AG08395 (cell line): ENCODE data around the gene MED23.

ENCODE experiments used
- DNase-seq: peaks from one replicate; pipeline ENCODE4 v3.0.0; 2012; ENCODE audit warnings: mixed read lengths, low spot score

The MED23 gene

GRCh38 chr6:131640100-131640499 lies 12.1 kb upstream of the MED23 start:
- no peak for DNase-seq

- no peak for DNase-seq
These were observed 10.0 kb upstream of the MED23 start for GRCh38 chr6:131638013-131638412.

GRCh38 chr6:131636880-131637792 lies 9.1 kb upstream of the MED23 start, which contains the start of gene ENPP3:
ENPP3 (plus strand) TSS chr6:131637302; CDS start chr6:131637385, 83 bp downstream.
- DNase-seq: no peak

GRCh38 chr6:131635384-131636340 lies 7.6 kb upstream of the MED23 start:
- no peak for DNase-seq

- no peak for DNase-seq
These were observed 3.7 kb upstream of the MED23 start for GRCh38 chr6:131631625-131632289.

GRCh38 chr6:131629651-131630050 lies 1.6 kb upstream of the MED23 start:
- DNase-seq: no peak

GRCh38 chr6:131628726-131629125 lies 684 bp upstream of the MED23 start:
- DNase-seq: no peak

GRCh38 chr6:131615275-131615674 lies 12.8 kb downstream of the MED23 start:
- no peak for DNase-seq

GRCh38 chr6:131613296-131613925 lies 14.6 kb downstream of the MED23 start:
- DNase-seq: no peak

GRCh38 chr6:131602781-131603312 lies 25.2 kb downstream of the MED23 start:
- peak; percentile 87 for DNase-seq

- DNase-seq: no peak
These were observed 27.3 kb downstream of the MED23 start for GRCh38 chr6:131600716-131601115.

- DNase-seq: peak; percentile 6
These were observed 30.6 kb downstream of the MED23 start for GRCh38 chr6:131597446-131597845.

- DNase-seq: no peak
These were observed 34.0 kb downstream of the MED23 start for GRCh38 chr6:131594074-131594473.

GRCh38 chr6:131592935-131593334 lies 35.1 kb downstream of the MED23 start:
- DNase-seq: no peak

GRCh38 chr6:131588643-131589042 lies 39.4 kb downstream of the MED23 start:
- DNase-seq: no peak

- DNase-seq: no peak
These were observed 40.1 kb downstream of the MED23 start for GRCh38 chr6:131587909-131588308.

- no peak for DNase-seq
These were observed 41.5 kb downstream of the MED23 start for GRCh38 chr6:131586543-131586942.

- DNase-seq: no peak
These were observed 46.5 kb downstream of the MED23 start for GRCh38 chr6:131581523-131581922.

GRCh38 chr6:131575834-131576478 lies 52.1 kb downstream of the MED23 start:
- DNase-seq: no peak

- no peak for DNase-seq
These were observed 53.4 kb downstream of the MED23 start for GRCh38 chr6:131574686-131575085.

GRCh38 chr6:131574133-131574532 lies 53.9 kb downstream of the MED23 start:
- no peak for DNase-seq
